Measurements from ENCODE around the gene HLA-G.

The HLA-G gene

DNA sequence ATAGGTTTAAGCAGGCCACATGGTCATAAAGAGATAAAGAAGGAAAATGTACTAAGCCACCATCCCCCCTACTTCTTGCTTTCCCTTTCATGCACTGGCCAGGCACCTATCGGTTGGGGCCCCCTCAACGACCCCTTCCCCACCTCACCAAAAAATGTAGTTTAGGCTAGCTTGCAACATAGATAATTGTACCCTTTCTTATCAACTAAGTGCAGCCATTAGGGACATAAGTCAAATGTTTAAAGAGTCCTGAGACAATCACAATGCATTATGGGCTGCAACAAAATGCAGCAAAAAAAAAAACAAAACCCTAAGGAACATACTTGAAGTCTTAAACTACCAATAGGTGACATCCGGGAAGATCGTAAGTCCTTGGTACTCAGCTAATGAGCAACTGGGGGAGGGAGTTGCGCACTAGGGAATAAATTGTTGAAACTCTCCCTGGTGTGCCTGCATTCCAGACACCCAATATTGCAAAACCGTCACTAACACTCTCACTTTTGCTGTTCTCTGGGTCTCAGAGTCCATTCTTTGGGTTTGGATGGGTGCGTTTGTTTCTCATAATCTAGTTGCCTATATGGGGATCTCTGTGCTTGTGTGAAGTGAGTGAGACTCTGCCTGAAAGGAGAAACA is 12.4 kb upstream of the HLA-G start:
- Histone ChIP-seq H3K4me2 (ENCODE audit: insufficient read depth, low read length, poor library complexity, severe bottlenecking) (no peak overlapping the region), H2AK5ac (ENCODE audit: low read depth, low read length) (no peak overlapping the region), H3K9ac (ENCODE audit: low read depth, low read length, poor library complexity) (no peak overlapping the region), H3K27ac (replicated peaks; ENCODE audit: low read length) (no peak overlapping the region), H2BK15ac (ENCODE audit: low read length) (no peak overlapping the region), H3K4me3 (ENCODE audit: low read length in 2 of 2) (no peak overlapping the region), H3K36me3 (replicated peaks in 1 of 2; ENCODE audit: control insufficient read depth in 2 of 2, insufficient read depth in 2 of 2, low read length in 2 of 2) (no peaks in the 10 kb centered on the region), H4K8ac (ENCODE audit: low read depth, low read length) (no peak overlapping the region), H2BK5ac (ENCODE audit: low read length) (no peak overlapping the region), H2BK12ac (ENCODE audit: low read length) (no peak overlapping the region), H3K79me1 (ENCODE audit: low read depth, low read length) (no peaks in the 10 kb centered on the region), H3K4ac (ENCODE audit: low read length) (no peak overlapping the region), H3K23ac (ENCODE audit: low read depth, low read length, poor library complexity) (no peak overlapping the region), H2AFZ (ENCODE audit: low read length) (no peak overlapping the region), H3K14ac (ENCODE audit: low read length) (no peak overlapping the region), H3K18ac (ENCODE audit: low read length) (no peak overlapping the region), H4K91ac (ENCODE audit: low read depth, low read length, poor library complexity) (no peak overlapping the region), H3K4me1 (ENCODE audit: control insufficient read depth in 2 of 2, insufficient read depth in 1 of 2, low read depth in 1 of 2, low read length in 2 of 2) (no peaks in the 10 kb centered on the region), H3K27me3 (ENCODE audit: control insufficient read depth in 3 of 3, insufficient read depth in 3 of 3, low read depth in 1 of 3, low read length in 3 of 3) (peaks cover 0 to 16% (median 0%) of the 10 kb centered on the region in 3 experiments), H3K9me3 (replicated peaks in 1 of 2; ENCODE audit: control insufficient read depth in 2 of 2, insufficient read depth in 1 of 2, low read depth in 1 of 2, low read length in 2 of 2) (no peaks in the 10 kb centered on the region), H2BK120ac (ENCODE audit: low read depth, low read length) (no peak overlapping the region)
- DNase-seq (ENCODE audit: low spot score), result no peak
- WGBS, 2 donors (ENCODE audit: extremely low coverage in 2 of 2, insufficient read length in 2 of 2, insufficient replicate concordance in 1 of 2), result no CpG with 5 or more reads among the region's 7 CpGs

DNA sequence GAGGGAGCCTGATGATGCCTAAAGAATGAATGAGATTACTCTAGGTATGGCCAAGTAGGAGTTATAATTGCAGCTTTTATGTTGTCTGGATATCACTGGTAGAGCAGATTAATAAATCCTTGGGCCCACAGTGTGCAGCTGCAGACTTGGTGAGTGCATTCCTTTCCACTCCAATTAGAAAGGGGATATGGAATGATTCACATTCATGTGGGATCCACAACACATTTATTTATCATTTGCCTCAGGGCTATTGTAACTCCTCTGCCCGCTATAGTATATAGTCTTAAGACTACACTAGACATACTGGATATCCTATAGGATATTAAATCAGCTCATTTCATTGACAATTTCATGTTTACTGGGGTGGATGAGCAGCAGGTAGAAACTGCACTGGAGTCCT is 11.6 kb upstream of the HLA-G start:
- WGBS, 2 donors (ENCODE audit: extremely low coverage in 2 of 2, insufficient read length in 2 of 2, insufficient replicate concordance in 1 of 2), result no CpG with 5 or more reads among the region's 1 CpG

DNA sequence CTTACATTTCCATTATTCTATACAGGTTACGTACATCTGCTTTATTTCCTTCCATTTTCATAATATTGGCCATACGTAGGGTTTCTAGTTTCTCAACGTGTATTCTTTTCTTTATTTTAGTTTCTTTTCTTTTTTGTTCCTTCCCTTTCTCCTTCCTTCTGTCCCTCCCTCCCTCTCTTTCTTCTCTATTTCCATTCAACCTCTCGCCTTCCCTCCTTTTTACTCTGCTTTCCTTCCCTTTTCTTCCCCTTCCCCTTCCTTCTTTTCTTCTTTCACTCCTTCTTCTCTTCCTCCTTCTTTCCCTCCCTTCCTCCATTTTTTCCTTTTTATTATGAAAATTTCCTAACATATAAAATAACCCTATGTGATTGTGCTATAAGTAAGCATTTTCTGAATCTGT is 8.7 kb upstream of the HLA-G start:
- no peak overlapping the region for H2BK12ac ChIP-seq (ENCODE audit: low read length)
- H2BK5ac ChIP-seq (ENCODE audit: low read length), result no peak overlapping the region
- H3K18ac ChIP-seq (ENCODE audit: low read length), result no peak overlapping the region
- WGBS, 2 donors (ENCODE audit: extremely low coverage in 2 of 2, insufficient read length in 2 of 2, insufficient replicate concordance in 1 of 2), result 100% methylated on average over 1 of the region's 4 CpGs; no CpG with 5 or more reads in 1 of the 2 donors
- H3K4ac ChIP-seq (ENCODE audit: low read length), result no peak overlapping the region
- H2BK120ac ChIP-seq (ENCODE audit: low read depth, low read length), result no peak overlapping the region
- DNase-seq (ENCODE audit: low spot score), result no peak
- peaks cover 0 to 10% (median 0%) of the 10 kb centered on the region in 3 experiments for H3K27me3 ChIP-seq (ENCODE audit: control insufficient read depth in 3 of 3, insufficient read depth in 3 of 3, low read depth in 1 of 3, low read length in 3 of 3)
- no peaks in the 10 kb centered on the region for H3K9me3 ChIP-seq (replicated peaks in 1 of 2; ENCODE audit: control insufficient read depth in 2 of 2, insufficient read depth in 1 of 2, low read depth in 1 of 2, low read length in 2 of 2)
- no peak overlapping the region for H4K8ac ChIP-seq (ENCODE audit: low read depth, low read length)
- H3K4me2 ChIP-seq (ENCODE audit: insufficient read depth, low read length, poor library complexity, severe bottlenecking), result no peak overlapping the region
- H2AFZ ChIP-seq (ENCODE audit: low read length), result no peak overlapping the region
- no peaks in the 10 kb centered on the region for H3K79me1 ChIP-seq (ENCODE audit: low read depth, low read length)
- no peak overlapping the region for H3K4me3 ChIP-seq (ENCODE audit: low read length in 2 of 2)
- no peak overlapping the region for H3K27ac ChIP-seq (replicated peaks; ENCODE audit: low read length)
- H3K9ac ChIP-seq (ENCODE audit: low read depth, low read length, poor library complexity), result no peak overlapping the region
- no peak overlapping the region for H3K23ac ChIP-seq (ENCODE audit: low read depth, low read length, poor library complexity)
- H4K91ac ChIP-seq (ENCODE audit: low read depth, low read length, poor library complexity), result no peak overlapping the region
- H3K14ac ChIP-seq (ENCODE audit: low read length), result no peak overlapping the region
- H3K4me1 ChIP-seq (ENCODE audit: control insufficient read depth in 2 of 2, insufficient read depth in 1 of 2, low read depth in 1 of 2, low read length in 2 of 2), result no peaks in the 10 kb centered on the region
- H2BK15ac ChIP-seq (ENCODE audit: low read length), result no peak overlapping the region
- H2AK5ac ChIP-seq (ENCODE audit: low read depth, low read length), result no peak overlapping the region
- H3K36me3 ChIP-seq (replicated peaks in 1 of 2; ENCODE audit: control insufficient read depth in 2 of 2, insufficient read depth in 2 of 2, low read length in 2 of 2), result no peaks in the 10 kb centered on the region

More for the DNA sequence above, 11.6 kb upstream of the HLA-G start:
- Histone ChIP-seq H3K9me3 (replicated peaks in 1 of 2; ENCODE audit: control insufficient read depth in 2 of 2, insufficient read depth in 1 of 2, low read depth in 1 of 2, low read length in 2 of 2) (no peaks in the 10 kb centered on the region), H3K23ac (ENCODE audit: low read depth, low read length, poor library complexity) (no peak overlapping the region), H3K27me3 (ENCODE audit: control insufficient read depth in 3 of 3, insufficient read depth in 3 of 3, low read depth in 1 of 3, low read length in 3 of 3) (peaks cover 0 to 10% (median 0%) of the 10 kb centered on the region in 3 experiments), H3K4me1 (ENCODE audit: control insufficient read depth in 2 of 2, insufficient read depth in 1 of 2, low read depth in 1 of 2, low read length in 2 of 2) (no peaks in the 10 kb centered on the region), H3K18ac (ENCODE audit: low read length) (no peak overlapping the region), H3K4me2 (ENCODE audit: insufficient read depth, low read length, poor library complexity, severe bottlenecking) (no peak overlapping the region), H2BK5ac (ENCODE audit: low read length) (no peak overlapping the region), H2AFZ (ENCODE audit: low read length) (no peak overlapping the region), H3K9ac (ENCODE audit: low read depth, low read length, poor library complexity) (no peak overlapping the region), H3K4me3 (ENCODE audit: low read length in 2 of 2) (no peak overlapping the region), H2AK5ac (ENCODE audit: low read depth, low read length) (no peak overlapping the region), H4K8ac (ENCODE audit: low read depth, low read length) (no peak overlapping the region), H3K27ac (replicated peaks; ENCODE audit: low read length) (no peak overlapping the region), H3K79me1 (ENCODE audit: low read depth, low read length) (no peaks in the 10 kb centered on the region), H2BK15ac (ENCODE audit: low read length) (no peak overlapping the region), H3K14ac (ENCODE audit: low read length) (no peak overlapping the region), H3K4ac (ENCODE audit: low read length) (no peak overlapping the region), H2BK12ac (ENCODE audit: low read length) (no peak overlapping the region), H4K91ac (ENCODE audit: low read depth, low read length, poor library complexity) (no peak overlapping the region), H2BK120ac (ENCODE audit: low read depth, low read length) (no peak overlapping the region), H3K36me3 (replicated peaks in 1 of 2; ENCODE audit: control insufficient read depth in 2 of 2, insufficient read depth in 2 of 2, low read length in 2 of 2) (no peaks in the 10 kb centered on the region)
- DNase-seq (ENCODE audit: low spot score), result no peak

DNA sequence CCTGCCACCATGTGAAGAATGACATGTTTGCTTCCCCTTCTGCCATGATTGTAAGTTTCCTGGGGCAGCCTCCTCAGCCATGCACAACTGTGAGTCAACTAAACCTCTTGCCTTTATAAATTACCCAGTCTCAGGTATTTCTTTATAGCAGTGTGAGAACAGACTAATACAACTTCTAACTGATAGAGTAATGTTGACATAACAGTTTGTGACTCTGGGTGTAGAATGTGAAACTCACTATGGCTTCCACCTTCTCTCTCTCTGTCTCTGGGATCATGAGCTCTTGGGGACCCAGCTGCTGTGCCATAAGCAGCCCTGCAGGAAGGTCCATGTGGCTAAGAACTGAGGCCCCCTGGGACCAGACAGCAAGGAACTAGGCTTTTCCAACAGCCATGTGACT is 3.5 kb upstream of the HLA-G start:
- Histone ChIP-seq H3K9ac (ENCODE audit: low read depth, low read length, poor library complexity) (no peak overlapping the region), H2AFZ (ENCODE audit: low read length) (no peak overlapping the region), H3K23ac (ENCODE audit: low read depth, low read length, poor library complexity) (no peak overlapping the region), H3K4me2 (ENCODE audit: insufficient read depth, low read length, poor library complexity, severe bottlenecking) (no peak overlapping the region), H4K8ac (ENCODE audit: low read depth, low read length) (no peak overlapping the region), H4K91ac (ENCODE audit: low read depth, low read length, poor library complexity) (no peak overlapping the region), H2BK15ac (ENCODE audit: low read length) (no peak overlapping the region), H3K79me1 (ENCODE audit: low read depth, low read length) (no peaks in the 10 kb centered on the region), H3K4me1 (ENCODE audit: control insufficient read depth in 2 of 2, insufficient read depth in 1 of 2, low read depth in 1 of 2, low read length in 2 of 2) (peaks cover 0 to 4% of the 10 kb centered on the region in 2 donors), H2AK5ac (ENCODE audit: low read depth, low read length) (no peak overlapping the region), H3K27me3 (ENCODE audit: control insufficient read depth in 3 of 3, insufficient read depth in 3 of 3, low read depth in 1 of 3, low read length in 3 of 3) (peaks cover 7 to 40% (median 28%) of the 10 kb centered on the region in 3 experiments), H3K36me3 (replicated peaks in 1 of 2; ENCODE audit: control insufficient read depth in 2 of 2, insufficient read depth in 2 of 2, low read length in 2 of 2) (no peaks in the 10 kb centered on the region), H2BK120ac (ENCODE audit: low read depth, low read length) (no peak overlapping the region), H3K14ac (ENCODE audit: low read length) (no peak overlapping the region), H3K4me3 (ENCODE audit: low read length in 2 of 2) (no peak overlapping the region), H3K18ac (ENCODE audit: low read length) (no peak overlapping the region), H2BK12ac (ENCODE audit: low read length) (no peak overlapping the region), H2BK5ac (ENCODE audit: low read length) (no peak overlapping the region), H3K27ac (replicated peaks; ENCODE audit: low read length) (no peak overlapping the region), H3K4ac (ENCODE audit: low read length) (no peak overlapping the region), H3K9me3 (replicated peaks in 1 of 2; ENCODE audit: control insufficient read depth in 2 of 2, insufficient read depth in 1 of 2, low read depth in 1 of 2, low read length in 2 of 2) (peaks cover 0 to 3% of the 10 kb centered on the region in 2 donors)
- DNase-seq (ENCODE audit: low spot score), result no peak
